T-helper 1 cell treated with Interleukin-12 subunit alpha and Interleukin-12 subunit beta and Interleukin-4 antibody, amounts not matched to agents 30 μg/mL and 1 μg/mL, for 36 hours (primary cell): Measurements from ENCODE around the gene RCSD1.

Source experiments
- H3K27ac Mint-ChIP-seq: one replicate; pipeline ENCODE4 v1.8.0; 2021; ENCODE audit warnings: mild to moderate bottlenecking, mixed read lengths
- H3K27me3 Mint-ChIP-seq: one replicate; pipeline ENCODE4 v1.8.0; 2021; ENCODE audit warnings: low read depth, mixed read lengths
- H3K36me3 Mint-ChIP-seq: one replicate; pipeline ENCODE4 v1.8.0; 2021; ENCODE audit warnings: low read depth, mixed read lengths
- H3K4me1 Mint-ChIP-seq: one replicate; pipeline ENCODE4 v1.8.0; 2021; ENCODE audit warnings: low read depth, mixed read lengths
- H3K4me3 Mint-ChIP-seq: one replicate; pipeline ENCODE4 v1.8.0; 2021; ENCODE audit warnings: mild to moderate bottlenecking, moderate library complexity, mixed read lengths
- H3K9me3 Mint-ChIP-seq: one replicate; pipeline ENCODE4 v1.8.0; 2021; ENCODE audit warnings: mixed read lengths

RCSD1 gene

GRCh38 chr1:167643441-167643840 lies 13.4 kb downstream of the RCSD1 start:
- H3K27ac Mint-ChIP-seq, result no peak overlapping the region
- H3K4me3 Mint-ChIP-seq, result no peak overlapping the region
- H3K27me3 Mint-ChIP-seq, result no peaks in the 10 kb centered on the region
- H3K4me1 Mint-ChIP-seq, result peaks cover 48% of the 10 kb centered on the region
- peaks cover 48% of the 10 kb centered on the region for H3K36me3 Mint-ChIP-seq
- no peaks in the 10 kb centered on the region for H3K9me3 Mint-ChIP-seq

- Mint-ChIP-seq H3K4me1 (peaks cover 56% of the 10 kb centered on the region), H3K4me3 (no peak overlapping the region), H3K36me3 (peaks cover 52% of the 10 kb centered on the region), H3K27me3 (no peaks in the 10 kb centered on the region), H3K9me3 (no peaks in the 10 kb centered on the region), H3K27ac (no peak overlapping the region)
Observed at GRCh38 chr1:167644551-167644950, 14.5 kb downstream of the RCSD1 start.

DNA sequence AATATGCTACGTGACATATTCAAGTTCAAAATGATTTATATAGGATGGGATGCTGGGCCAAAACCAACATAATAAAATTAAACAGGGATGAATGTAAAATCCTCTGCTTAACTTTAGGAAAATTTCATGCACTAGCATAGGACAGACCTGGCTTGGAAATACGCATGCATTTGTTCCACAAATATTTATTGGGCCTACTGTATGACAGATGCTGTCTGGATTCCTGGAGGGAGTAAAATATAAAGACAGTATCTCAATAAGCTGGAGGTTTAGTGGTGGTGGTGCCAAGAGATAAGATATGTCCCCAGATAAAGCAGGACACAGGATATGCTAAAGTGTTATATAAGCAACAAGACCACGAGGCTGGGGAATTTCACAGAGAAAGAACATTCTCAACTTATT lies 15.1 kb downstream of the RCSD1 start:
- H3K4me3 Mint-ChIP-seq, result no peak overlapping the region
- H3K36me3 Mint-ChIP-seq, result peaks cover 52% of the 10 kb centered on the region
- H3K9me3 Mint-ChIP-seq, result no peaks in the 10 kb centered on the region
- H3K27ac Mint-ChIP-seq, result peak overlapping the region; percentile 18
- H3K4me1 Mint-ChIP-seq, result peaks cover 62% of the 10 kb centered on the region
- no peaks in the 10 kb centered on the region for H3K27me3 Mint-ChIP-seq

- Mint-ChIP-seq H3K4me1 (peaks cover 63% of the 10 kb centered on the region), H3K27ac (peak overlapping the region; percentile 18), H3K9me3 (no peaks in the 10 kb centered on the region), H3K36me3 (peaks cover 50% of the 10 kb centered on the region), H3K4me3 (no peak overlapping the region), H3K27me3 (no peaks in the 10 kb centered on the region)
Observed at GRCh38 chr1:167645625-167646414, 15.8 kb downstream of the RCSD1 start.

GRCh38 chr1:167648252-167648849 lies 18.3 kb downstream of the RCSD1 start:
- peaks cover 57% of the 10 kb centered on the region for H3K4me1 Mint-ChIP-seq
- H3K36me3 Mint-ChIP-seq, result peaks cover 38% of the 10 kb centered on the region
- H3K27ac Mint-ChIP-seq, result peak overlapping the region; percentile 76
- H3K4me3 Mint-ChIP-seq, result peak overlapping the region; percentile 26
- H3K27me3 Mint-ChIP-seq, result no peaks in the 10 kb centered on the region
- H3K9me3 Mint-ChIP-seq, result no peaks in the 10 kb centered on the region

DNA sequence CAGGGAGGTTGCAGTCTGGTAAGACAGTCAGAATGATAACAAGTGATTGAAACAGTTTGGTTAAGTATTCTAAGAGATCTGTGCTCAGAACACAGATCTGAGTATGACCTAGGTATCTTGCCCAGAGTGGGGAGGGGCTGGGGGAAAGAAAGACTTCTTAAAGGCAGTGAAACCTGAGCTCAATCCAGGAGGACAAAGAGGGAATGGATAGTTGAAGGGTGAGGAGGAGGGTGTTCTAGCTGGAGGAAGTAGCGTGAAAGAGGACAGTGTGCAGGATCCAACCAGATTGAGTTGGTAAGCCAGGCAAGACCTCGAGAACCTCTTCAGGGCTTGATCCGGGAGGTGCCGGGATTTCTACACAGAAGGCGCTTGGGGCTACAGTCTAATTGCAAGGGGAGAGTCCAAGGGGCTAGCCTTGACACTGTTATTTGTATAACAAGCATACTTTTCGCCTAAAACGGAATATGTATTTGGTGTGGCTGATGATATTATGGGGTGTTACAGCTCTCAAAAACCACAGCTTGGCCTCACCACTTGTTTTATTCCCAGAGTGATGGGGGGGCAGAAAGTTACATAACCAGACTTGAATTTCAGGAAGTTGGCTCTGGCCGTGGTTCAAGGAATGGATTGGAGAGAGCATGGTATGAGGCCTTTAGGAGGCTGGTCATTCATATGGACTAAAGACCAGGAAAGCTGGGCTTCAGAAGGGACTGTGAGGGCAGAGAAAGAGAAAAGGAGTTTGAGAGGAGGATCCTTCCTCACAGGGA lies 19.1 kb downstream of the RCSD1 start:
- Mint-ChIP-seq H3K9me3 (no peaks in the 10 kb centered on the region), H3K4me3 (peak overlapping the region; percentile 26), H3K4me1 (peaks cover 60% of the 10 kb centered on the region), H3K27me3 (no peaks in the 10 kb centered on the region), H3K36me3 (peaks cover 36% of the 10 kb centered on the region), H3K27ac (peak overlapping the region; percentile 76)

- Mint-ChIP-seq H3K9me3 (no peaks in the 10 kb centered on the region), H3K27ac (peak overlapping the region; percentile 76), H3K36me3 (peaks cover 39% of the 10 kb centered on the region), H3K27me3 (no peaks in the 10 kb centered on the region), H3K4me3 (peak overlapping the region; percentile 35), H3K4me1 (peaks cover 63% of the 10 kb centered on the region)
Observed at GRCh38 chr1:167650269-167651160, 20.5 kb downstream of the RCSD1 start.

- peak overlapping the region; percentile 35 for H3K4me3 Mint-ChIP-seq
- peaks cover 56% of the 10 kb centered on the region for H3K4me1 Mint-ChIP-seq
- H3K9me3 Mint-ChIP-seq, result no peaks in the 10 kb centered on the region
- no peaks in the 10 kb centered on the region for H3K27me3 Mint-ChIP-seq
- peak overlapping the region; percentile 76 for H3K27ac Mint-ChIP-seq
- peaks cover 36% of the 10 kb centered on the region for H3K36me3 Mint-ChIP-seq
Observed at GRCh38 chr1:167651161-167651693, 21.2 kb downstream of the RCSD1 start.

DNA sequence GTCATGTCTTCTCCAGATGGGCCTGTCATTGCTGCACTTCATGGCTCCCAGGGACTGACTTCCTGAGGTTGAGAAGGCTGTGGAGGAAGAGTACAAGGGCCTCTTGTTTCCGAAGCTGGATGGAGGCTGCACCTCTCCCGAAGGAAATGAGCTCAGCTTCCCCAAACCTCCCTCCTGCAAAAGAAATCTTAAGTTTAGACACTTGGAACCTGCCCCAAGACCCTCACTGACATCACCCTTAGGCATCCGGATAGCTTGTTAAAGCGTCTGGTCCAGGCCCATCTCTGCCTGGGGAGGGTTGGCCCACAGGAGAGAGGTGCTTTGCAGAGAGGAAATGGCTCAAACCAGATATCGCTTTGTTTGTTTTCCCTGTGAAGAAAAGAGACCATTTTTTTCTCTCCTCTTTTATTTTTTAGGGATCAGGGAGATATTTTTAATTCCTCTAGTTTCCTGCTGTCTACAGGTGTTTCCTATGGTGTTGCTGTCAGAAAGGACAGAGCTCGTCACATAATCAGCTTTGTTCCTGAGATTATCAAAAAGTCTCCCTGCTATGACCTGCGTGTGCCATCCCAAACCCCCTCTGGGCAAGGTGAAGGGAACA lies 25.0 kb downstream of the RCSD1 start:
- H3K4me3 Mint-ChIP-seq, result no peak overlapping the region
- H3K27me3 Mint-ChIP-seq, result no peaks in the 10 kb centered on the region
- H3K4me1 Mint-ChIP-seq, result peaks cover 53% of the 10 kb centered on the region
- H3K36me3 Mint-ChIP-seq, result peaks cover 31% of the 10 kb centered on the region
- no peaks in the 10 kb centered on the region for H3K9me3 Mint-ChIP-seq
- no peak overlapping the region for H3K27ac Mint-ChIP-seq

- H3K27ac Mint-ChIP-seq, result no peak overlapping the region
Observed at GRCh38 chr1:167656657-167657056, 26.6 kb downstream of the RCSD1 start.

DNA sequence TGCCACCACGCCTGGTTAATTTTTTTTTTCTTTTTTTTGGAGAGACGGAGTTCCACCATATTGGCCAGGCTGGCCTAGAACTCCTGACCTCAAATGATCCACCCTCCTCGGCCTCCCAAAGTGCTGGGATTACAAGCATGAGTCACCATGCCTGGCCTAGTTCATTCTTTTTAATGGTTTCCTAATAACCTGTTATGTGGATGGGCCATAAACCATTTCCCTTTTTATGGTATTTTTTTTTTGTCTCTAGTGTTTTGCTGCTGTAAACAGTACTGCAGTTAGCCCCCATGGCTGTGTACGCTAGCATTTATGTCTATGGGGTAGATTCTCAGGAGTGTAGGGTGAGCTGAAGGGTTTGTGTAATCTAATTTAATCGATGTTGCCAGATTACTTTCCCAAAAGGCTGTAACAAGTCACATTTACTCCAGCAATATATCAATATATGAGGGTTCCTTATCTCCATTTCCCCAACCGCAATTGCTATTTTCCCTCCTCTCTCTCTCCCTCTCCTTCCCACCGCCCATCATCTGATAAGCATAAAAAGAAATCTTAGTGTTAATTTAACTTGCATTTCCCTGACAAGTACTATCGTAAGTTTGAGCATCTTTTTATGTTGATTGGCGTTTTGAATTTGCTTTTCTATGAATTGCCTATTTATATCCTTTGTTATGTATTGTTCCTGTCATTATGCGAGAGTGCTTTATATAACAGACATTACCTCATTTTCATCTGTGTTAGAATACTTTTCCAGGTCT lies 28.7 kb downstream of the RCSD1 start:
- Mint-ChIP-seq H3K4me1 (peaks cover 51% of the 10 kb centered on the region), H3K27ac (no peak overlapping the region), H3K9me3 (no peaks in the 10 kb centered on the region), H3K36me3 (peaks cover 36% of the 10 kb centered on the region), H3K4me3 (no peak overlapping the region), H3K27me3 (no peaks in the 10 kb centered on the region)

More at GRCh38 chr1:167656657-167657056, 26.6 kb downstream of the RCSD1 start:
- Mint-ChIP-seq H3K27me3 (no peaks in the 10 kb centered on the region), H3K9me3 (no peaks in the 10 kb centered on the region), H3K4me3 (no peak overlapping the region), H3K36me3 (peaks cover 29% of the 10 kb centered on the region), H3K4me1 (peaks cover 46% of the 10 kb centered on the region)

DNA sequence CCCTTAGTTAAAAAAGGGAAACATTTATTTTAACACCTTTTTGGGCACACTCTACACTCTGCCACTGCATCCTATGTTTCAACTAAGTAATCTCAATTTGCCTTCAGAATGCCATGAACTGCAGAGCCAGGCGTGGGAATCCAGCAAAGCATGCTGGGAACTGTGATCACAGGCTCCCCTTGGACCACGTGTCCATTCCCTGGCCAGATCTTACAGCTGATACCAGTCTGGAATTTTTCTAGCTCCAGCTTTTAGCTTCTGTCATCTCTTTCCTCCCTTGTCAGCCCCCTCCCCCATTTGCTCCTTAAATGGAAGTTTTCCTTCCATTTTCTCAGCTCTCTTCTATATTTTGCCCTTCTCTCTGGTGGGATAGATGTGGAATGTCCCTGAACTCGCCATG lies 29.4 kb downstream of the RCSD1 start:
- Mint-ChIP-seq H3K9me3 (no peaks in the 10 kb centered on the region), H3K27me3 (no peaks in the 10 kb centered on the region), H3K4me1 (peaks cover 44% of the 10 kb centered on the region), H3K27ac (peak overlapping the region; percentile 12), H3K4me3 (no peak overlapping the region), H3K36me3 (peaks cover 30% of the 10 kb centered on the region)

DNA sequence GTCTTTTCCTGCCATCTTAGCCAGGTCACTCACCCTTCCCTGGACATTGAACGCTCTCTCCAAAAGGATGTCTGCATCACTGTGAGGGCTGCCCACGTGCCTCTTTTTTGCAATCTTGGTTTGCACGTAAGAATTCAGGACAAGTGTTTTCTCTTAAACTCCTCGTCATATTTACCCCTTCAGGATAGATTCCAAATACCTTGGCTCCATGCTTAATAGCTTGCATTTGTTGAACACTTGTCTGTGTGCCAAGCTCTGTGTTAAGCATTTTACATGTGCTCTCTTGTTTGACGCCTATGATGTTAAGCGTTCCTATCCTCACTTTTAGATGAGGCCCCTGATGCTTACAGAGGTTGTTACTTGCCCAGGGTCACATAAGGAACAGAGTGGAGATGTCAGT lies 29.8 kb downstream of the RCSD1 start:
- Mint-ChIP-seq H3K4me3 (no peak overlapping the region), H3K27ac (peak overlapping the region; percentile 12), H3K27me3 (no peaks in the 10 kb centered on the region), H3K9me3 (no peaks in the 10 kb centered on the region), H3K4me1 (peaks cover 43% of the 10 kb centered on the region), H3K36me3 (peaks cover 28% of the 10 kb centered on the region)
